ENCODE results near the gene BIRC3.

DNA sequence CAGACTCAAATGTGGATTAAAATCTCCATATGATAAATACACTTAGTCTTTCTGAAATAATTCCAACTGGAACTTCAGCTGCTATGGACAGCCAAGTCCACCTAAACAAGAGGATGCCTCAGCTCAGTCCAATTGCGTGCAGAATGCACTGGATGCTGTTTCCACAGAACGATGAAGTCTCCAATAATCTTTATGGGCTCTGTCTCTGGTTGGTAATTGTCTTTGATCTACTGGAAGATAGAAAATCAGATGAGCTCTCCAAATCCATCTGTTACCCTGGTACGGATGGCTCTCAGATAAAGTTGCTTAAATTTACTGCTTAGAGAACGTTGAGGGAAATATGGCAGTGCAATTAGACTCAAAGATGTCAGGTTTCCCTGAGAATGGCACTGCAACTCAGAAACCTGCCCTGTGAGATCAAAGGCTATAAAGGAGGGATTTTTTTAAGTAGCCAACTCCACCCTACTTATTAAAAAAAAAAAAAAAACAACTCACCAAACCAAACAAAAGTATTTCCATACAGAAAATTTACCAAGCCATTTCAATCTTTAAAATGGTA is 859 bp upstream of the BIRC3 start:
- TF ChIP-seq POLR2AphosphoS5 (IDR thresholded peaks at IDR 0.05; ENCODE audit: low read depth, low read length) (no peak), TAF1 (IDR thresholded peaks at IDR 0.05; ENCODE audit: borderline replicate concordance, insufficient read depth, low read length) (no peak), REST (IDR thresholded peaks at IDR 0.05; ENCODE audit: insufficient read depth in 1 of 2, low read depth in 2 of 2, low read length in 2 of 2) (no peak), SIN3A (IDR thresholded peaks at IDR 0.05; ENCODE audit: borderline replicate concordance, insufficient read depth, low read length) (no peak), FOXP2 (optimal IDR thresholded peaks at IDR 0.05; ENCODE audit: borderline replicate concordance, extremely low read depth, extremely low read length, insufficient read depth) (no peak)

All from PFSK-1 (cell line).